Esophagus squamous epithelium (tissue), 5 donors: ENCODE results near the gene ARHGEF25. TPM values are rescaled to one million over a fixed set of nuclear protein-coding genes. Genes with fewer than 3 reads are reported as not detected.
A peak's percentile ranks its signal among the peaks of the same experiment; 100 is the strongest.

ENCODE experiments used
- DNase-seq: peaks from one replicate; lab custom pipeline; 2025; lab: John Stamatoyannopoulos, UW
- H3K27ac ChIP-seq, 4 donors: fragments of 200-600 bp; sonication (generic); one replicate each; pipeline ENCODE4 v1.5.1; 2016 to 2019; ENCODE audit warnings: mild to moderate bottlenecking in 1 of 4
- H3K27me3 ChIP-seq, 4 donors: fragments of 200-600 bp; sonication (generic); 1 replicate in 3 of 4; 2 replicates in 1 of 4; pipeline versions ENCODE4 v1.5.1 to v1.6.0; 2017 to 2021; ENCODE audit warnings: antibody characterized with exemption in 1 of 4
- H3K36me3 ChIP-seq, 3 donors: fragments of 200-600 bp; sonication (generic); one replicate each; pipeline ENCODE4 v1.5.1; 2016 to 2019
- H3K4me1 ChIP-seq, 3 donors: fragments of 200-600 bp; sonication (generic); one replicate each; pipeline ENCODE4 v1.5.1; 2017 to 2019
- H3K4me3 ChIP-seq, 4 donors: fragments of 200-600 bp; sonication (generic); 1 replicate in 3 of 4; 2 replicates in 1 of 4; pipeline ENCODE4 v1.5.1; 2016 to 2019; ENCODE audit warnings: mild to moderate bottlenecking in 2 of 4, moderate library complexity in 1 of 4
- H3K9me3 ChIP-seq, 3 donors: fragments of 200-600 bp; sonication (generic); one replicate each; pipeline ENCODE4 v1.5.1; 2016 to 2019
- CTCF ChIP-seq, 6 experiments: fragments of 450-650 bp in 4 of 6; fragments of 200-600 bp in 2 of 6; sonication (generic) in 2 of 6; IDR thresholded peaks; one replicate each; pipeline ENCODE4 v1.5.1; 2016 to 2019; ENCODE audit warnings: antibody characterized with exemption in 6 of 6, mild to moderate bottlenecking in 4 of 6, moderate library complexity in 4 of 6
- POLR2A ChIP-seq, 4 donors: fragments of 450-650 bp; IDR thresholded peaks; one replicate each; pipeline ENCODE4 v1.6.1; 2017; ENCODE audit warnings: antibody characterized with exemption in 4 of 4, mild to moderate bottlenecking in 4 of 4, moderate library complexity in 3 of 4
- whole genome bisulfite sequencing, 2 donors: methylation state at CpG; one replicate each; pipeline ENCODE4 v1.1.5; 2018; 5-methylcytosine and 5-hydroxymethylcytosine counted together
- intact Hi-C: fragments of 100-400 bp; cut with DNase I; formaldehyde crosslinking; loops from one replicate; pipeline ENCODE4 v1.15.0; 2022
- total RNA-seq, 4 donors: library from RNA; depleted of rRNA; stranded (reverse); fragments of >200 nt; gene quantifications; one replicate each; pipeline ENCODE4 v1.1.0, GENCODE V29; 2016
- donor health status: DM: yes; HTN: yes; CAD: no.

Gene ARHGEF25
- total RNA-seq, 4 donors from 2014 or later: 0.76 to 27.7 (median 6.2) TPM

- intact Hi-C loops: no loop called here
Measured at GRCh38 chr12:57605811-57606311, 5.4 kb upstream of the ARHGEF25 start.

GRCh38 chr12:57606399-57606798 is 4.8 kb upstream of the ARHGEF25 start:
- WGBS, 2 donors: 54 to 100% methylated on average over 1 to 2 of the region's 2 CpGs
- Histone ChIP-seq H3K27me3 (peaks cover 0 to 23% (median 0%) of the 10 kb centered on the region in 4 donors), H3K27ac (peak overlapping the region in 2 of 4 donors; percentile 28 to 90), H3K4me3 (no peak overlapping the region), H3K36me3 (peaks cover 0 to 22% (median 4%) of the 10 kb centered on the region in 3 donors), H3K4me1 (peaks cover 27 to 49% (median 29%) of the 10 kb centered on the region in 3 donors), H3K9me3 (no peaks in the 10 kb centered on the region)
- DNase-seq: no peak
- intact Hi-C loops: no loop called here
- TF ChIP-seq CTCF (IDR thresholded peaks at IDR 0.05) (no peak), POLR2A (IDR thresholded peaks at IDR 0.05) (no peak)

More at GRCh38 chr12:57605811-57606311, 5.4 kb upstream of the ARHGEF25 start:
- 57 to 65% methylated on average over 3 to 4 of the region's 4 CpGs for WGBS, 2 donors
- peak overlapping the region in 3 of 4 donors; percentile 89 to 99 (median 90) for H3K27ac ChIP-seq
- TF ChIP-seq POLR2A (IDR thresholded peaks at IDR 0.05) (no peak), CTCF (IDR thresholded peaks at IDR 0.05) (no peak)
- peaks cover 21 to 44% (median 27%) of the 10 kb centered on the region in 3 donors for H3K4me1 ChIP-seq
- H3K36me3 ChIP-seq: peaks cover 2 to 27% (median 4%) of the 10 kb centered on the region in 3 donors
- no peak for DNase-seq
- peaks cover 0 to 17% (median 0%) of the 10 kb centered on the region in 4 donors for H3K27me3 ChIP-seq
- H3K4me3 ChIP-seq: peak overlapping the region in 3 of 4 donors; percentile 63 to 94 (median 69)
- no peaks in the 10 kb centered on the region for H3K9me3 ChIP-seq

GRCh38 chr12:57606821-57607220 is 4.4 kb upstream of the ARHGEF25 start:
- 85% methylated on average over 5 of the region's 11 CpGs; no CpG with 5 or more reads in 1 of the 2 donors for WGBS, 2 donors
- no peak for TF ChIP-seq CTCF (IDR thresholded peaks at IDR 0.05)
- no peak for TF ChIP-seq POLR2A (IDR thresholded peaks at IDR 0.05)
- H3K9me3 ChIP-seq: no peaks in the 10 kb centered on the region
- intact Hi-C loops: no loop called here
- no peak overlapping the region for H3K4me3 ChIP-seq
- H3K27me3 ChIP-seq: peaks cover 0 to 27% (median 0%) of the 10 kb centered on the region in 4 donors
- H3K36me3 ChIP-seq: peaks cover 0 to 17% (median 4%) of the 10 kb centered on the region in 3 donors
- peaks cover 29 to 54% (median 31%) of the 10 kb centered on the region in 3 donors for H3K4me1 ChIP-seq
- no peak for DNase-seq
- no peak overlapping the region for H3K27ac ChIP-seq

- H3K4me3 ChIP-seq: no peak overlapping the region
- intact Hi-C loops: no loop called here
Measured at GRCh38 chr12:57607958-57608663, 3.1 kb upstream of the ARHGEF25 start.

More at GRCh38 chr12:57607958-57608663, 3.1 kb upstream of the ARHGEF25 start:
- peak overlapping the region in 2 of 4 donors; percentile 13 to 90 for H3K27ac ChIP-seq
- TF ChIP-seq POLR2A (IDR thresholded peaks at IDR 0.05): no peak
- TF ChIP-seq CTCF (IDR thresholded peaks at IDR 0.05): no peak
- 73 to 78% methylated on average over 8 to 10 of the region's 12 CpGs for WGBS, 2 donors
- H3K36me3 ChIP-seq: peaks cover 0 to 11% (median 0%) of the 10 kb centered on the region in 3 donors
- H3K27me3 ChIP-seq: peaks cover 0 to 40% (median 0%) of the 10 kb centered on the region in 4 donors
- H3K9me3 ChIP-seq: no peaks in the 10 kb centered on the region
- H3K4me1 ChIP-seq: peaks cover 29 to 65% (median 31%) of the 10 kb centered on the region in 3 donors
- no peak for DNase-seq
